GM12874 (cell line): ENCODE results near the gene TEX30.

Experiments
- TF ChIP-seq, protein P1 (sequence below): IDR thresholded peaks from 2 replicates; pipeline ENCODE4 v1.5.1; 2011; ENCODE audit warnings: low read depth, mild to moderate bottlenecking, control low read depth, low read length, moderate library complexity; ENCODE audit not compliant: insufficient read depth

TEX30 gene

GRCh38 chr13:102793611-102794355 lies 20.2 kb upstream of the TEX30 start:
- TF ChIP-seq, protein P1, sequence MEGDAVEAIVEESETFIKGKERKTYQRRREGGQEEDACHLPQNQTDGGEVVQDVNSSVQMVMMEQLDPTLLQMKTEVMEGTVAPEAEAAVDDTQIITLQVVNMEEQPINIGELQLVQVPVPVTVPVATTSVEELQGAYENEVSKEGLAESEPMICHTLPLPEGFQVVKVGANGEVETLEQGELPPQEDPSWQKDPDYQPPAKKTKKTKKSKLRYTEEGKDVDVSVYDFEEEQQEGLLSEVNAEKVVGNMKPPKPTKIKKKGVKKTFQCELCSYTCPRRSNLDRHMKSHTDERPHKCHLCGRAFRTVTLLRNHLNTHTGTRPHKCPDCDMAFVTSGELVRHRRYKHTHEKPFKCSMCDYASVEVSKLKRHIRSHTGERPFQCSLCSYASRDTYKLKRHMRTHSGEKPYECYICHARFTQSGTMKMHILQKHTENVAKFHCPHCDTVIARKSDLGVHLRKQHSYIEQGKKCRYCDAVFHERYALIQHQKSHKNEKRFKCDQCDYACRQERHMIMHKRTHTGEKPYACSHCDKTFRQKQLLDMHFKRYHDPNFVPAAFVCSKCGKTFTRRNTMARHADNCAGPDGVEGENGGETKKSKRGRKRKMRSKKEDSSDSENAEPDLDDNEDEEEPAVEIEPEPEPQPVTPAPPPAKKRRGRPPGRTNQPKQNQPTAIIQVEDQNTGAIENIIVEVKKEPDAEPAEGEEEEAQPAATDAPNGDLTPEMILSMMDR = no peak

- TF ChIP-seq, protein P1 = no peak
Measured at GRCh38 chr13:102792396-102792795, 18.8 kb upstream of the TEX30 start.

- TF ChIP-seq, protein P1 = no peak
Measured at GRCh38 chr13:102788683-102789082, 15.1 kb upstream of the TEX30 start.

DNA sequence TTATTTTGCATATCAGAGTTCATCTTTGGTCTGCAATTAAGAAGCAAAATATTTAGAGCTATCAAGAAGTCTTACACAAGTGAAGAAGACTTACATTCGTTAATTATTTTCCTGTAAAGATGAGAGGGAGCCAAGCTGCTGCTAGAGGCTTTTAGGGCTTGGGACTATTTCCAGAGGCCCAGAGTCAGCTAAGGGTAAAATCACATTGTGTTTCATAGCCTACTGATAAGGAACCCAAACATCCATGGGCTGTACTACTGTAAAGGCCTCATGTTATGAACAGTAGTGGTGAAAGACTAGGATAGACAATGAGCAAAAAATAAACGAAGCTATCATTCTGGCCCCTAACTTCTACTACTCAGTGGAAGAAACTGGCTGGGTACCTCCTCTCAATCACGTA lies 10.9 kb upstream of the TEX30 start:
- TF ChIP-seq, protein P1 = no peak

- TF ChIP-seq, protein P1 = no peak
Measured at GRCh38 chr13:102781591-102781990, 8.0 kb upstream of the TEX30 start.

DNA sequence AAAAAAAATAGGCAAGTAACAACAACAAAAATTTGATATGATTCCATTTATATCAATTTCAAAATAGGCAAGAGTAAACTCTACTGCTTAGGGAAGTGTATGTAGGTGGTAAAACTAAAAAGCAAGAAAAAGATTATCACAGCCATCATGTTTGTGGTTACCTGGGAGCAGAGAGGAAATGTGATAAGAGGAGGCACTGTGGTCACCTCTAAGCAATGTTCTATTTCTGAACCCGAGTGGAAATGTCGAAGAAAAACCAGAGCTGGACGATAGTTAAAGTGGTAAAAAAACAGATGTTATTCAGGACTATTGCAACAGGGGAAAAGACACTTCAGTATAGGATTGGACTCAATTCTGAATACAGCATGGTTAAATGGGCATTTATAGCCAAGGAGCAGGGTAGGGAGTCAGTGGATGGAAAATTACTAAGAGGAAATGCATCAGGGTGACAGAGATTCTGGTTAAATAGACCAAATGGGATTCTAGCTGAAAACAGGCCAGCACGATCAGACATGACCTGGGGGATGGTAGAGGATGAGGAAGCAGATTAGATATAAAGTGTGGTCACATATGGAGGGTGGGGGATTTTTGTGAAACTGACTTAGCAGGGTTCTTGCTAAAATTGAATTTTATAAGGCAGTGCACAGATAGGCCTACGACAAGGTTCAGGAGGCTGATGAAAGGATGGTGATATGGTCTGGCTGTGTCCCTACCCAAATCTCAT lies 6.0 kb upstream of the TEX30 start:
- TF ChIP-seq, protein P1 = no peak

DNA sequence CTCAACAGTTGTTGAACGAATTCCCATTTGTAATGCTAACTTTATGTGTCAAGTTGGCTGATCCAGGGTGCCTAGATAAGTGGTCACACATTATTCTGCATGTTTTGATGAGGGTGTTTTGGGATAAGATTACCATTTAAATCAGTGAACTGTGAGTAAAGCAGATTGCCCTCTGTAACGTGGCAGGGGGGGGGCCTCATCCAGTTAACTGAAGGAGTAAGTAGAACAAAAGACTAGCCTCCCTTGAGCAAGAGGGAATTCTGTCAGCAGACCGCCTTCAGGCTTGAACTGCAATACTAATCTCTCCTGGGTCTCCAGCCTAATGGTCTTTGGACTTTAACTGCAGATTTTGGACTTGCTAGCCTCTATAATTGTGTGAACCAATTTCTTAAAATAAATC lies 4.2 kb upstream of the TEX30 start:
- TF ChIP-seq, protein P1 = no peak
